ENCODE results near the gene F2. TPM values are rescaled to one million over a fixed set of nuclear protein-coding genes. Genes with fewer than 3 reads are reported as not detected.

Gene F2
- total and polyA plus RNA-seq, 11 donors: 0.08 to 0.18 (median 0.17) TPM; not detected in 8

- 74 to 86% (median 83%) methylated on average over 10 of the region's 10 CpGs for WGBS, 4 donors
- peak in 1 of 4 donors; percentile 24 for ATAC-seq
- intact Hi-C loops (cut with DNase I): loop anchor here in 1 of 10 donors (5.0 kb wide), 1 partner anchor 33 kb away; no protein-coding TSS in a partner anchor
- Histone ChIP-seq H3K27me3 (no peaks in the 10 kb centered on the region), H3K4me1 (peaks cover 0 to 6% (median 0%) of the 10 kb centered on the region in 12 donors), H3K4me3 (no peak overlapping the region), H3K9me3 (no peaks in the 10 kb centered on the region), H3K36me3 (peaks cover 2 to 83% (median 78%) of the 10 kb centered on the region in 9 donors), H3K27ac (peak overlapping the region in 2 of 12 donors; percentile 7 to 18)
- TF ChIP-seq CTCF (IDR thresholded peaks at IDR 0.05) (no peak), POLR2A (IDR thresholded peaks at IDR 0.05) (no peak)
- DNase-seq: no peak
Measured at GRCh38 chr11:46743693-46744339, 24.8 kb downstream of the F2 start.

GRCh38 chr11:46745328-46745727 is 26.3 kb downstream of the F2 start:
- peaks cover 2 to 98% (median 93%) of the 10 kb centered on the region in 9 donors for H3K36me3 ChIP-seq
- no peak for ATAC-seq
- peaks cover 0 to 6% (median 0%) of the 10 kb centered on the region in 12 donors for H3K4me1 ChIP-seq
- no peak overlapping the region for H3K27ac ChIP-seq
- no peak overlapping the region for H3K4me3 ChIP-seq
- H3K9me3 ChIP-seq: no peaks in the 10 kb centered on the region
- TF ChIP-seq CTCF (IDR thresholded peaks at IDR 0.05): no peak
- no peak for TF ChIP-seq POLR2A (IDR thresholded peaks at IDR 0.05)
- H3K27me3 ChIP-seq: no peaks in the 10 kb centered on the region
- no peak for DNase-seq
- intact Hi-C loops (cut with DNase I): no loop called here
- WGBS, 4 donors: 77 to 91% (median 88%) methylated on average over 1 of the region's 1 CpG

- DNase-seq: no peak
- TF ChIP-seq POLR2A (IDR thresholded peaks at IDR 0.05) (no peak), CTCF (IDR thresholded peaks at IDR 0.05) (no peak)
- Histone ChIP-seq H3K9me3 (no peaks in the 10 kb centered on the region), H3K27ac (no peak overlapping the region), H3K36me3 (peaks cover 2 to 100% (median 99%) of the 10 kb centered on the region in 9 donors), H3K4me3 (no peak overlapping the region), H3K27me3 (no peaks in the 10 kb centered on the region), H3K4me1 (peaks cover 0 to 6% (median 0%) of the 10 kb centered on the region in 12 donors)
- intact Hi-C loops (cut with DNase I): no loop called here
- no peak for ATAC-seq
- WGBS, 4 donors: 92 to 97% (median 95%) methylated on average over 3 of the region's 3 CpGs
Measured at GRCh38 chr11:46745995-46746394, 27.0 kb downstream of the F2 start.

- H3K4me1 ChIP-seq: no peaks in the 10 kb centered on the region
- H3K9me3 ChIP-seq: no peaks in the 10 kb centered on the region
- TF ChIP-seq CTCF (IDR thresholded peaks at IDR 0.05): no peak
- no peak for TF ChIP-seq POLR2A (IDR thresholded peaks at IDR 0.05)
- peaks cover 2 to 100% (median 98%) of the 10 kb centered on the region in 9 donors for H3K36me3 ChIP-seq
- H3K4me3 ChIP-seq: no peak overlapping the region
- intact Hi-C loops (cut with DNase I): no loop called here
- ATAC-seq (no peak), DNase-seq (no peak)
- H3K27me3 ChIP-seq: no peaks in the 10 kb centered on the region
- WGBS, 4 donors: 94 to 97% (median 96%) methylated on average over 6 of the region's 6 CpGs
- no peak overlapping the region for H3K27ac ChIP-seq
Measured at GRCh38 chr11:46747150-46747549, 28.1 kb downstream of the F2 start.

Measured in heart left ventricle (tissue), 16 donors.